Measurements from ENCODE around the gene SH3GL2. TPM values are rescaled to one million over a fixed set of nuclear protein-coding genes. Genes with fewer than 3 reads are reported as not detected.

Gene SH3GL2
- total RNA-seq, 1 donor from 2014 or later = not detected

DNA sequence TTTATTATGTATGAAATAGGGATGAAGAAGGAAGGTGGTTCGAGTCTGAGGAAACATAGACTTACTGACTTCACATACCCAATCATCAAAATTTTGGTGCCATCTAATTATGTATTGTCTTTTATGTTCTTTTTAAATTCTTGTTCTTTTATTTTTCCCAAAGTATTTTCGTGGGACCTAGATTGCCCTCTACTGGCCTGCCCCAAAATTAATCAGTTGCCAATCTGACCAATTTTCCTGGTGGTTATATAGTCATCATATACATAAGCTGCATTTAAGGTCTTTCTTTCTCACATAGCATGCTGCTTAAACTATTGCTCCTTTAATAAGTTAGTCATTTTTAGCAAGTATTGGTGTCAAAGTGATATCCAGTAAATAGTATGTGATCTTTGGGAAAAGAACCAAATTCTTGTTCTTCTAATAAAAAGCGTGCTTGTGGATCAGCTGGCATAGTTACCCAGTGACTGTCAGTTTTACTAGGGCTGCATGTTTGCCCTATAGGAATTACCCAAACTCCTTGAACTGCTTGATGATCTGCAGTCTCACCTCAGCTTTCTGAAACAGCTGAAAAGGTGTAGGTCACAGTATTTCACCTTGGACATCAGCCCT is 223.5 kb downstream of the SH3GL2 start:
- DNase-seq (ENCODE audit: extremely low read depth, low read depth, low spot score) = no peak

GRCh38 chr9:17807613-17808282 is 228.9 kb downstream of the SH3GL2 start:
- DNase-seq (ENCODE audit: extremely low read depth, low read depth, low spot score) = no peak

GRCh38 chr9:17810317-17810716 is 231.5 kb downstream of the SH3GL2 start:
- DNase-seq (ENCODE audit: extremely low read depth, low read depth, low spot score) = no peak

- DNase-seq (ENCODE audit: extremely low read depth, low read depth, low spot score) = peak; percentile 37
Measured at GRCh38 chr9:17810728-17811571, 232.1 kb downstream of the SH3GL2 start.

- DNase-seq (ENCODE audit: extremely low read depth, low read depth, low spot score) = no peak
Measured at GRCh38 chr9:17813798-17814197, 234.9 kb downstream of the SH3GL2 start.

- DNase-seq (ENCODE audit: extremely low read depth, low read depth, low spot score) = no peak
Measured at GRCh38 chr9:17816431-17817027, 237.7 kb downstream of the SH3GL2 start.

DNA sequence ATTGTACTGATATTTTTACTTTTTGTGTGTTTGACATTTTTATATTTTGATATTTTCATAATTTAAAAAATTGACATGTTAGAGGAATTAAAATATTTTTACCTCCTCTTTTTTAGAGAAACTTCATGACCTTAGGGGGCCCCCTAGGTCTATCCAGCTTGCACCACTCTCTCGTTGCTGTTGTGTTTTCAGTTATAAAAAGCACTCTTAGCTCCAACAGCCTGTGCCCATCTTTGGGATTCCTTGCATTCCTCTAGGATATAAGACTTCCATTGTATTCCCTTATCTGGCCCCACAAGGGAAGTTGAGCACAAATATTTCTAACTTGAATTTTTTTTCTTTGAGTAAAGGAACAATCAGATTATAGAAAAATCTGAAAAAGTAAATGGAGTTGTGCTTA is 245.3 kb downstream of the SH3GL2 start:
- no peak for DNase-seq (ENCODE audit: extremely low read depth, low read depth, low spot score)

DNA sequence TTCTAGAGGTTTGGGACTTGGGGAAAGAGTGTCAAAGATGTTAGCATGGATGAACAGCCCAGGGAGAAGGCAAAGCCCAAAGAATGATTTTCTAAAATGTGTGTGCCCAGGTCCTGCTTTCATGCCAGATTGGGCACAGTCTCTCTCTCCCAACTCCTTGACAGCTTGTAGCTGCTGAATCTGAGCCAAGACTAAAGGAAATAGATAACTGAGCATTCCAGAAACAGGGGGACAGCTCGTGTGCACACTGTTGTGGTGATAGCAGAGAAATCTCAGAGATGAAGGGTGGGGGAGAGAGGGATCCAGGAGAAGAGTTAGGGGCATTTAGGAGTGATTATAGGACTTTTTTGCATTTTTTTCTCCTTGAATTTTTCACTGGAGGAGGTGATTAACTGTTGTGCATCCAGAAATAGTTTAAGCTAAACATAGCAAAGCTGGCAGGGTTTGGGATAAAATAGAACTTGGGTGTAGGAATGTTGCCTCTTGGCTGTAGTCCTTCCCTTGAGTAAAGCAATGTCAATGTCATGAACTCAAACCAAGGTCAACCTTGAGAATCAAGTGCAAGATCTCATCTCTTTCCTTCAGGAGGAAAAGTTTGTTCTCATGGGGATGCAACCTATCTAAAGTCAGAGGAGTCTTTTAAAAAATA is 245.9 kb downstream of the SH3GL2 start:
- no peak for DNase-seq (ENCODE audit: extremely low read depth, low read depth, low spot score)

- no peak for DNase-seq (ENCODE audit: extremely low read depth, low read depth, low spot score)
Measured at GRCh38 chr9:17825265-17825659, 246.4 kb downstream of the SH3GL2 start.

GRCh38 chr9:17829064-17829463 is 250.2 kb downstream of the SH3GL2 start:
- DNase-seq (ENCODE audit: extremely low read depth, low read depth, low spot score) = no peak

DNA sequence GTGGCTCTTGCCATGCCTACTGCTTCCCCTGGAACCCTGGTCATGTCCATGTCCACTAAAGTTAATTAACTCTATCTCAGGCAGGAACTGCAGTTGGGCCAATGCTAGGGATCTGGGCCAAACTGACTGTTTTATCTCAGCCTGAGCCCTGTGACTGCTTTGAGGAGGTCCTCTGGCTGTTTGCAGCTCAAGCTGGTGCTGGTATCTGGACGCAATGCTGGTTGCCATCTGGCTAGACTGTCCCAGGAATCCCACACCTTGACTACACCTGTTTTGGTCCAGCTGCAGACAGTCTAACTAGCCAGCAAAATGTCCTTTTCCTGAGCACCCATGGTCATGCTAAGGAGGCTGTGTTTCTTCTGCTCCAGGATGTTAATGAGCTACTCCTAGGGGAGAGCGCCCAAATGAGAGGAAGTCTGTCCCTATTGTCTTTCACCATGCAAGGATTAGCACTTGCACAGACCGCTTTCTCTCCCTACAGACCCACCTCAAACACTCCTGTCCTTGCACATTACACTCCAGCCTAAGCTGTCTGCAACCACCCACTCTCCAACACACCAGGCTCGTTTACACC is 251.0 kb downstream of the SH3GL2 start:
- no peak for DNase-seq (ENCODE audit: extremely low read depth, low read depth, low spot score)

DNA sequence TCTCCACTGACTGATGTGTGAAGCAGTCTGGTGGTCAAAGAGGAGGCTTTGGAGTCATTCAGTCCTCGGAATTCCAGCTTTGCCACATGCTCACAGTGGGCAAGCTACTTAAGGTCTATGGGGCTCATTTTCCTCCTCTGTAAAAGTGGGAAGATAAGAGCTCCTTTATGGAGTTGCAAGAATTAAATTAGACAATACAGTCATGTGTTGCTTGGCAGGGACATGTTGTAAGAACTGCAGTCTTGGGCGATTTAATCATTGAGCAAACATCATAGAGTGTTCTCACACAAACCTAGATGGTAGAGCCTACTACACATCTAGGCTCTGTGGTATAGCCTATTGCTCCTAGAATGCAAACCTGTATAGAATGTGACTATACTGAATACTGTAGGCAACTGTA is 253.9 kb downstream of the SH3GL2 start:
- no peak for DNase-seq (ENCODE audit: extremely low read depth, low read depth, low spot score)

GRCh38 chr9:17833846-17834245 is 255.0 kb downstream of the SH3GL2 start:
- DNase-seq (ENCODE audit: extremely low read depth, low read depth, low spot score) = no peak

GRCh38 chr9:17837965-17838364 is 259.1 kb downstream of the SH3GL2 start:
- no peak for DNase-seq (ENCODE audit: extremely low read depth, low read depth, low spot score)

DNA sequence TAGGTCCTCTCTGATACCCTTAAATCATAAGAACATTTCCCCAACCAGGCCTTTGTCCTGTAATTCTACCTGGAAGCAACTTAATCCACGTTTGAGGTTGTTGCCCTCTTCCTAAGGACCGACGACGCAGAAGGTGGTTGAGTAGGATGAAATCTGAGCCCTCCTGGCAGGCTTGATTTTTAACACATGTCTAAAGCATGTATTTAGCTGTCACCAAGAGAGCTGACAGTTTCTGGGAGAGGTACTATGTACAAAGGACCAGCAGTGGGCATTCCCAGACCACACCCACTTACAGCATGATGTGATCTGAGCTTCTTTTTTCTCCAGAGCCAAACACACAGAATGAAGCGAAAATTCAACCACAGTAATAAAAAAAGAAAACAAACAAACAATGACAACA is 260.9 kb downstream of the SH3GL2 start:
- DNase-seq (ENCODE audit: extremely low read depth, low read depth, low spot score) = no peak

- DNase-seq (ENCODE audit: extremely low read depth, low read depth, low spot score) = no peak
Measured at GRCh38 chr9:17843236-17843635, 264.4 kb downstream of the SH3GL2 start.

Data from glomerular endothelial cell (primary cell).